NT2/D1 (cell line): ENCODE results near the gene EPC1.

Experiments used
- SUZ12 ChIP-seq: IDR thresholded peaks from 2 replicates; pipeline ENCODE4 v1.6.1; 2011; ENCODE audit not compliant: insufficient read length, insufficient read depth; ENCODE audit errors: extremely low read depth
- ZNF274 ChIP-seq: IDR thresholded peaks from 2 replicates; pipeline ENCODE4 v1.6.1; 2011; ENCODE audit warnings: mild to moderate bottlenecking, low read depth, low read length

GRCh38 chr10:32384171-32384570 lies 37.2 kb upstream of the EPC1 start:
- TF ChIP-seq SUZ12, result no peak
- TF ChIP-seq ZNF274, result no peak
